T47D (cell line): ENCODE results near the gene SDK1.

Experiments
- DNase-seq, 2 experiments: peaks; one replicate each; pipeline versions ENCODE4 v3.0.0 to v3.0.0-alpha.2; 2011 to 2012; ENCODE audit warnings: low read depth in 1 of 2, low spot score in 1 of 2
- JUND ChIP-seq: IDR thresholded peaks from 2 replicates; pipeline ENCODE4 v1.6.1; 2012; ENCODE audit warnings: low read depth
- in situ Hi-C: cut with HindIII; loops from 2 replicates; pipeline ENCODE4 v1.10.0; 2016; ENCODE audit warnings: low sequenced_read_pairs, low pct_unique_long_range_greater_than_20kb

Gene SDK1

DNA sequence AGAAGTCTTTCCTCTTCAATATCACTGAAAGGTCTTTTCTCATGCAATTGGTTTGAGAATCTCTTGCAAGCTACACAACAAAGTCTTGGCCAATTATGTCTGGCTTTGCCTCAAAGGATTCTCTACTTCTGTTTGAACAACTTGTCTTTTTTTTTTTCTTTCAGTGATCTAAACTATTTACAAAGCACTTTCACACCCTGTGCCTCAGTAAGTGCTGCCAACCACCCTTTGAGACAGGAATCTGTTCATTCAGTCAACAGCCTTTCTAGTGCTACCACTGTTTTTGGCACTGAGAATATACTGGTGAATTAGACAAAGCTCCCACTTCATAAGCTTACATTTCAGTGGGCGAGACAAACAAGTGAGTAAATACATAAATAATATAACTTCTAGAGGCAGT lies 26.9 kb upstream of the SDK1 start:
- TF ChIP-seq JUND: no peak
- in situ Hi-C loops: no loop called here
- no peak for DNase-seq

DNA sequence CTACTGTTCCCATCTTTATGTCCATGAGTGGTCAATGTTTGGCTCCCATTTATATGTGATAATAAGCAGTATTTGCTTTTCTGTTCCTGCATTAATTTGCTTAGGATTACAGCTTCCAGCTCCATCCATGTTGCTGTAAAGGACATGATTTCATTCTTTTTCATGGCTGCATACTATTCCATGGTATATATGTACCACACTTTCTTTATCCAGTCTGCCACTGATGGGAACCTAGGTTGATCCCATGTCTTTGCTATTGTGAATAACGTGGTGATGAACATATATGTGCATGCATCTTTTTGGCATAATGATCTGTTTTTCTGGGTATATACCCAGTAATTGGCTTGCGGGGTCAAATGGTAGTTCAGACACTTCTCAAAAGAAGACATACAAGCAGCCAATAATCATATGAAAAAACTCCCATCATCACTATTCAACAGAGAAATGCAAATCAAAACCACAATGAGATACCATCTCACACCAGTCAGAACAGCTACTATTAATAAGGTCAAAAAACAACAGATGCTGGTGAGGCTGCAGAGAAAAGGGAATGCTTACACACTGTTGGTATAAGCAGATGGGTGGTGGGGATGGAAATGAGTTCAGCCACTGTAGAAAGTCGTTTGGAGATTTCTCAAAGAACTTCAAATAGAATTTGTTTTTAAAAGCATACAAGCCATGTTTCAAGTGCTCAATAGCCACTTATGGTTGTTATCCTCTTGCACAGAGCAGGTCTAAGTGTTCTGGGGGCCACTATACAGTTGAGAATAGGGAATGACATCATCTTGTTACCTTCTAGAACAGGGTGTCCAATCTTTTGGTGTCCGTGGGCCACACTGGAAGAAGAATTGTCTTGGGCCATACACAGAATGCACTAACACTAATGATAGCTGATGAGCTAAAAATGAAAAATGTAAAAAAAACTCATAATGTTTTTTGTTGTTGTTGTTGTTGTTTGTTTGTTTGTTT lies 23.2 kb upstream of the SDK1 start:
- no peak for DNase-seq
- in situ Hi-C loops: no loop called here
- no peak for TF ChIP-seq JUND

- no peak for DNase-seq
- in situ Hi-C loops: no loop called here
- TF ChIP-seq JUND: no peak
Measured at GRCh38 chr7:3279147-3279818, 21.8 kb upstream of the SDK1 start.

GRCh38 chr7:3280445-3280844 lies 20.6 kb upstream of the SDK1 start:
- no peak for DNase-seq
- no peak for TF ChIP-seq JUND
- in situ Hi-C loops: no loop called here

DNA sequence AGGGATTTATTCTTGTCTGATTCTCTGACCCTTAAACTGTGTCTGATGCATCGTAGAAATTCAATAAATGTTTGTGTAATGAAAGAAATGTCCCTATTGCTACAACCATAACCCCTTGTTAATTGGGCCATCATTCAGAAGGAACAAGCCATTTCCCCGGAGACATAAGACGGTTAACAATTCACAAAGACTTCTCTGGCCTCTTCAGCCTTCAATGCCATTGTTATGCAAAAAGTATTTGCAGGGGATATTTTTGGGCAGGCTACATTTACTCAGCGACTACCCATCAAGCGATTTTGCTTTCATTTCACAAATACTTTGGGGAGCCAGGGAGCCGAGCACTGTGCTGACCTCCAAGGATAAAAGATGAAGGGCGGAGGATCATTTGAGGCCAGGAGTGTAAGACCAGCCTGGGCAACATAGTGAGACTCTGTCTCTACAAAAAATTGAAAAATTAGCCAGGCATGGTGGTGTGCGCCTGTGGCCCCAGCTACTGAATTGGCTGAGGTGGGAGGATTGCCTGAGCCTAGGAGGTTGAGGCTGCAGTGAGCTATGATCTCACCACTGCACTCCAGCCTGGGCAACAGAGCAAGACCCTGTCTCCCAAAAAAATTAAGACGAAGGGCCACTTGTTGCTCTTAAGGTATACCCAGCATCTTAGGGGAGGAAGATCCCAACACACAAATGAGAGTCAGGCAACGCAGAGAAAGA lies 20.0 kb upstream of the SDK1 start:
- no peak for TF ChIP-seq JUND
- no peak for DNase-seq
- in situ Hi-C loops: no loop called here

GRCh38 chr7:3282457-3282856 lies 18.6 kb upstream of the SDK1 start:
- no peak for TF ChIP-seq JUND
- in situ Hi-C loops: no loop called here
- no peak for DNase-seq

- in situ Hi-C loops: no loop called here
- no peak for DNase-seq
- TF ChIP-seq JUND: no peak
Measured at GRCh38 chr7:3283130-3283704, 17.8 kb upstream of the SDK1 start.

GRCh38 chr7:3285652-3286051 lies 15.4 kb upstream of the SDK1 start:
- in situ Hi-C loops: no loop called here
- DNase-seq: no peak
- no peak for TF ChIP-seq JUND

GRCh38 chr7:3289996-3290395 lies 11.1 kb upstream of the SDK1 start:
- TF ChIP-seq JUND: no peak
- in situ Hi-C loops: no loop called here
- no peak for DNase-seq

- no peak for DNase-seq
- no peak for TF ChIP-seq JUND
- in situ Hi-C loops: no loop called here
Measured at GRCh38 chr7:3292694-3293093, 8.4 kb upstream of the SDK1 start.

DNA sequence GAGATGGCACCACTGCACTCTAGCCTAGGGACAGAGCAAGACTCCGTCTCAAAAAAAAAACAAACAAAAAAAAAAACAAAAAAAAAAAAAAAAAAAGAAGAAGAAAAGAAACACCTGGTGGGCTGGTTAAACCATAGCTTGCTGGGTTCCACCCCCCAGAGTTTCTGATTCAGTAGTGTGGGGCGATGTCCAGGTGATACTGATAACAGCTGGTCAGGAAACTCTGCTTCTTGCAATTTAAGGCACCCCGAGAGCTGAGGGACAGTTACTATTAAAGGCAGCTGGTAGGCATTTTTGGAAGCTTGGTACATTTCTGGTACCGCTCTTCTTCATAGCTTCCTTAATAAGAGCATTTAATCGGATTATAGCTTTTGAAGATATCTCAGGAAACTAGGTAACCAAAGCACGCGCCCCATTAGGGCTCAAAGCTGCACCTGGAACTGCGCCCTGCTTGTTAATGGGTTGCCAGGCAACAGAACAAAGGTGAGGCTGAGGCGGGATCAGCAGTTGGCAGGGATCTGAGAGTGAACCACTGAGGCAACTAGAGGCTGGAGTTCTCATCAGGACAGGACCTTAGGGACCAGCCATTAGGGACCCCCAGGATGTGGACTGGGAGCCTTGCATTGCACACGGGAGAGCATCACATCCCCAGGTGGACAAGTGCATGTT lies 6.5 kb upstream of the SDK1 start:
- no peak for DNase-seq
- in situ Hi-C loops: no loop called here
- TF ChIP-seq JUND: no peak
